Testis (tissue), 2 donors: ENCODE results near the gene COL15A1.

Source experiments
- CTCF ChIP-seq, 3 experiments: fragments of 450-650 bp in 2 of 3; fragments of 200-600 bp in 1 of 3; sonication (generic) in 1 of 3; IDR thresholded peaks; one replicate each; pipeline ENCODE4 v1.5.1; 2016 to 2019; ENCODE audit warnings: antibody characterized with exemption in 3 of 3, mild to moderate bottlenecking in 2 of 3, moderate library complexity in 1 of 3
- POLR2A ChIP-seq: fragments of 450-650 bp; IDR thresholded peaks from one replicate; pipeline ENCODE4 v1.6.1; 2017; ENCODE audit warnings: antibody characterized with exemption, mild to moderate bottlenecking, moderate library complexity

GRCh38 chr9:99076483-99077171, 132.9 kb downstream of the COL15A1 start:
- TF ChIP-seq CTCF (IDR thresholded peaks at IDR 0.05) (no peak), POLR2A (no peak)
